Measurements from ENCODE around the gene DDX18.
A peak's percentile ranks its signal among the peaks of the same experiment; 100 is the strongest.

DNA sequence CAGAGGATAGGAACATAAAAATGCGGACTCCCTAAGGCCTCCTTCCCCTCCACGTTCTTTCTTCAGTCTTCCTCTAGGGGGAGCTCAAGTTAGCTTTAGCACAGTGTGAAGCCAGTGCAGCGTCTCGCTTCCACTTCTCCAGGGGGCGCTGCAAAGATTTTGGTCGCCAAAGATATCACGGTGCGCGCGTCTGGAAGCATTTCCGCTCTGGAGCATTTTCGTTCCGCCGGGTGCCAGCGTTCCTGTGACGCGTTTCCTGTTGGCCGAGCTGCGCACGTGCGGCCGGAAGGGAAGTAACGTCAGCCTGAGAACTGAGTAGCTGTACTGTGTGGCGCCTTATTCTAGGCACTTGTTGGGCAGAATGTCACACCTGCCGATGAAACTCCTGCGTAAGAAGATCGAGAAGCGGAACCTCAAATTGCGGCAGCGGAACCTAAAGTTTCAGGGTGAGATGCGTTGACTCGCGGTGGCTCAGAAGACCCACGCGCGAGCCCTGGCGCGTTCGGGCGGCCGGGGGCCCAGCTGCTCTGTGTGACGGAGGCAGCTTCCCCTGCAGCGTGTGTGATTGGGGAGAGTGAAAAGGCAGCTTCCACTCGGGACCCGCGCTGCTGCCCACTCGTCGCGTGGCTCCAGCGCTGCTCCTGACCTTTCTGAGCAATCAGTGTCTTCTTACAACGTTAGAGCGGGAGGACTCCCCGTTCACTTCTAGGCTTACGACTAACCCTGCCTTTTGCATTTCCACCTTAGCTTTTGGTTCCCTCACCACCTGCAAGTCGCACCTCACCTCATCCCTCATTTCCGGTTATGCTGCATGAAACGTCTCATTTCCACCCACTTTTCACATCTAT is at the start of gene DDX18:
- TF ChIP-seq, protein P1, sequence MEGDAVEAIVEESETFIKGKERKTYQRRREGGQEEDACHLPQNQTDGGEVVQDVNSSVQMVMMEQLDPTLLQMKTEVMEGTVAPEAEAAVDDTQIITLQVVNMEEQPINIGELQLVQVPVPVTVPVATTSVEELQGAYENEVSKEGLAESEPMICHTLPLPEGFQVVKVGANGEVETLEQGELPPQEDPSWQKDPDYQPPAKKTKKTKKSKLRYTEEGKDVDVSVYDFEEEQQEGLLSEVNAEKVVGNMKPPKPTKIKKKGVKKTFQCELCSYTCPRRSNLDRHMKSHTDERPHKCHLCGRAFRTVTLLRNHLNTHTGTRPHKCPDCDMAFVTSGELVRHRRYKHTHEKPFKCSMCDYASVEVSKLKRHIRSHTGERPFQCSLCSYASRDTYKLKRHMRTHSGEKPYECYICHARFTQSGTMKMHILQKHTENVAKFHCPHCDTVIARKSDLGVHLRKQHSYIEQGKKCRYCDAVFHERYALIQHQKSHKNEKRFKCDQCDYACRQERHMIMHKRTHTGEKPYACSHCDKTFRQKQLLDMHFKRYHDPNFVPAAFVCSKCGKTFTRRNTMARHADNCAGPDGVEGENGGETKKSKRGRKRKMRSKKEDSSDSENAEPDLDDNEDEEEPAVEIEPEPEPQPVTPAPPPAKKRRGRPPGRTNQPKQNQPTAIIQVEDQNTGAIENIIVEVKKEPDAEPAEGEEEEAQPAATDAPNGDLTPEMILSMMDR (conservative IDR thresholded peaks at IDR 0.05; ENCODE audit: low read depth, low read length): peak; percentile 99
- TF ChIP-seq EZH2 (IDR thresholded peaks at IDR 0.05; ENCODE audit: low read length, unreplicated experiment): no peak

Data from PC-3 (cell line).